Transverse colon (tissue), 4 donors: ENCODE data around the gene DDX23. TPM values are rescaled to one million over a fixed set of nuclear protein-coding genes. Genes with fewer than 3 reads are reported as not detected.
"Not testable (repeated sequence)": the region's sequence is repeated elsewhere in the genome, so short reads cannot be mapped to it uniquely, and the experiment has no call there.

Source experiments
- DNase-seq: peaks from one replicate; pipeline ENCODE4 v3.0.0-alpha.2; 2019
- H3K27ac ChIP-seq, 4 donors: fragments of 200-600 bp; sonication (generic); 2 replicates each; pipeline ENCODE4 v1.5.1; 2016 to 2018; ENCODE audit warnings: inconsistent platforms in 4 of 4
- H3K27me3 ChIP-seq: fragments of 200-600 bp; sonication (generic); 2 replicates; pipeline ENCODE4 v1.5.1; 2017; ENCODE audit warnings: inconsistent platforms
- H3K36me3 ChIP-seq, 4 donors: fragments of 200-600 bp; sonication (generic); 2 replicates each; pipeline ENCODE4 v1.5.1; 2017 to 2019; ENCODE audit warnings: inconsistent platforms in 4 of 4
- H3K4me1 ChIP-seq, 4 donors: fragments of 200-600 bp; sonication (generic); 2 replicates each; pipeline ENCODE4 v1.5.1; 2017 to 2020; ENCODE audit warnings: inconsistent platforms in 4 of 4
- H3K4me3 ChIP-seq, 4 donors: fragments of 200-600 bp; sonication (generic); 1 replicate in 1 of 4; 2 replicates in 3 of 4; pipeline versions ENCODE4 v1.5.1 to v1.6.1; 2017 to 2019; ENCODE audit warnings: inconsistent platforms in 4 of 4
- H3K9me3 ChIP-seq, 2 donors: fragments of 200-600 bp; sonication (generic); 2 replicates each; pipeline ENCODE4 v1.5.1; 2017 to 2019; ENCODE audit warnings: inconsistent platforms in 2 of 2
- CTCF ChIP-seq, 5 experiments: fragments of 200-600 bp in 3 of 5; fragments of 450-650 bp in 2 of 5; sonication (generic) in 3 of 5; IDR thresholded peaks; 1 replicate in 2 of 5; 2 replicates in 3 of 5; pipeline ENCODE4 v1.5.1; 2016 to 2017; ENCODE audit warnings: antibody characterized with exemption in 5 of 5, inconsistent platforms in 3 of 5, mild to moderate bottlenecking in 2 of 5, moderate library complexity in 1 of 5
- EP300 ChIP-seq: sonication (generic); formaldehyde crosslinking; IDR thresholded peaks from one replicate; pipeline ENCODE4 v1.6.1; 2017; ENCODE audit warnings: antibody characterized with exemption, low read depth
- POLR2A ChIP-seq: fragments of 450-650 bp; IDR thresholded peaks from one replicate; pipeline ENCODE4 v1.6.1; 2016; ENCODE audit warnings: antibody characterized with exemption, mild to moderate bottlenecking, moderate library complexity
- POLR2AphosphoS5 ChIP-seq, 3 donors: sonication (generic); formaldehyde crosslinking; IDR thresholded peaks; one replicate each; pipeline ENCODE4 v1.6.1; 2016; ENCODE audit warnings: antibody characterized with exemption in 3 of 3
- WGBS, 2 donors: methylation state at CpG; one replicate each; pipeline ENCODE4 v1.1.5; 2018; ENCODE audit warnings: low coverage in 1 of 2; 5-methylcytosine and 5-hydroxymethylcytosine counted together
- in situ Hi-C, 4 donors: fragments of 200-750 bp; cut with MboI; loops; one replicate each; pipeline versions ENCODE4 v1.15.0 to v1.15.1; 2017; ENCODE audit warnings: low sequenced_read_pairs in 3 of 4, low pct_ligation_motif_present in 1 of 4, low pct_unique_long_range_greater_than_20kb in 1 of 4
- intact Hi-C: fragments of 100-400 bp; cut with DNase I; formaldehyde crosslinking; loops from one replicate; pipeline ENCODE4 v1.15.1; 2023; ENCODE audit warnings: low total_unique reads
- total RNA-seq, 4 donors: library from RNA; depleted of rRNA; stranded (reverse); fragments of >200 nt; gene quantifications; one replicate each; pipeline ENCODE4 v1.1.0, GENCODE V29; 2016

DDX23 gene
- total RNA-seq, 4 donors from 2014 or later = 82.9 to 143 (median 83.9) TPM

- TF ChIP-seq EP300 = no peak
- no peak for TF ChIP-seq POLR2A
- TF ChIP-seq CTCF (IDR thresholded peaks at IDR 0.05) = no peak
- no peak for TF ChIP-seq POLR2AphosphoS5 (IDR thresholded peaks at IDR 0.05)
- no peak overlapping the region for H3K4me3 ChIP-seq
- intact Hi-C loops (no loop called here), in situ Hi-C loops (no loop called here)
- no peak for DNase-seq
- peaks cover 4 to 20% (median 9%) of the 10 kb centered on the region in 4 donors for H3K4me1 ChIP-seq
- peaks cover 9% of the 10 kb centered on the region for H3K27me3 ChIP-seq
- H3K9me3 ChIP-seq = no peaks in the 10 kb centered on the region
- H3K36me3 ChIP-seq = no peaks in the 10 kb centered on the region
- WGBS, 2 donors = 63% methylated on average over 2 of the region's 2 CpGs; no CpG with 5 or more reads in 1 of the 2 donors
- H3K27ac ChIP-seq = no peak overlapping the region
Observed at GRCh38 chr12:48861111-48861510, 9.1 kb upstream of the DDX23 start.

GRCh38 chr12:48860236-48860635 is 8.3 kb upstream of the DDX23 start:
- H3K27ac ChIP-seq, H3K27me3 ChIP-seq, H3K36me3 ChIP-seq, H3K9me3 ChIP-seq, DNase-seq, intact Hi-C loops, H3K4me3 ChIP-seq, in situ Hi-C loops: not testable (repeated sequence)
- peaks cover 3 to 14% (median 5%) of the 10 kb centered on the region in 4 donors for H3K4me1 ChIP-seq
- WGBS, 2 donors = 72 to 95% methylated on average over 2 to 5 of the region's 5 CpGs

- WGBS, 2 donors = 96% methylated on average over 4 to 5 of the region's 5 CpGs
- H3K27ac ChIP-seq = no peak overlapping the region
- in situ Hi-C loops = no loop called here
- TF ChIP-seq CTCF (IDR thresholded peaks at IDR 0.05) (no peak), EP300 (no peak), POLR2AphosphoS5 (IDR thresholded peaks at IDR 0.05) (no peak), POLR2A (no peak)
- intact Hi-C loops = loop anchor here (10.0 kb wide), 1 partner anchor 75 kb away; no protein-coding TSS in a partner anchor
- H3K4me3 ChIP-seq = no peak overlapping the region
- H3K36me3 ChIP-seq = no peaks in the 10 kb centered on the region
- H3K9me3 ChIP-seq = no peaks in the 10 kb centered on the region
- H3K27me3 ChIP-seq = peaks cover 7% of the 10 kb centered on the region
- no peak for DNase-seq
- peaks cover 0 to 8% (median 0%) of the 10 kb centered on the region in 4 donors for H3K4me1 ChIP-seq
Observed at GRCh38 chr12:48859607-48860006, 7.6 kb upstream of the DDX23 start.

GRCh38 chr12:48858043-48858442 is 6.1 kb upstream of the DDX23 start:
- H3K36me3 ChIP-seq = no peaks in the 10 kb centered on the region

More at GRCh38 chr12:48858043-48858442, 6.1 kb upstream of the DDX23 start:
- no peak for DNase-seq
- in situ Hi-C loops = no loop called here
- WGBS, 2 donors = 82 to 92% methylated on average over 5 to 8 of the region's 8 CpGs
- intact Hi-C loops = loop anchor here (10.0 kb wide), 1 partner anchor 77 kb away; no protein-coding TSS in a partner anchor
- H3K27me3 ChIP-seq = no peaks in the 10 kb centered on the region
- H3K4me1 ChIP-seq = peaks cover 0 to 1% (median under 1%) of the 10 kb centered on the region in 4 donors
- H3K4me3 ChIP-seq = no peak overlapping the region
- no peaks in the 10 kb centered on the region for H3K9me3 ChIP-seq
- no peak overlapping the region for H3K27ac ChIP-seq
- no peak for TF ChIP-seq EP300
- no peak for TF ChIP-seq CTCF (IDR thresholded peaks at IDR 0.05)
- no peak for TF ChIP-seq POLR2AphosphoS5 (IDR thresholded peaks at IDR 0.05)
